Lower leg skin (tissue), 4 donors: ENCODE results near the gene ABCG1. TPM values are rescaled to one million over a fixed set of nuclear protein-coding genes. Genes with fewer than 3 reads are reported as not detected.

Experiments used
- DNase-seq, 2 donors: peaks; one replicate each; pipeline ENCODE4 v3.0.0-alpha.2; 2019; ENCODE audit warnings: low spot score in 2 of 2
- H3K4me3 ChIP-seq: fragments of 200-600 bp; sonication (generic); 2 replicates; pipeline ENCODE4 v1.5.1; 2017; ENCODE audit warnings: mild to moderate bottlenecking, low read depth; ENCODE audit not compliant: poor library complexity, severe bottlenecking
- CTCF ChIP-seq, 3 donors: fragments of 450-650 bp; IDR thresholded peaks; one replicate each; pipeline ENCODE4 v1.5.1; 2016; ENCODE audit warnings: antibody characterized with exemption in 3 of 3, mild to moderate bottlenecking in 3 of 3, moderate library complexity in 2 of 3
- POLR2A ChIP-seq, 2 donors: fragments of 450-650 bp; IDR thresholded peaks; one replicate each; pipeline ENCODE4 v1.6.1; 2016 to 2017; ENCODE audit warnings: antibody characterized with exemption in 2 of 2, mild to moderate bottlenecking in 1 of 2, moderate library complexity in 1 of 2
- WGBS, 2 donors: methylation state at CpG; one replicate each; pipeline ENCODE4 v1.1.5; 2018; 5-methylcytosine and 5-hydroxymethylcytosine counted together
- intact Hi-C: fragments of 100-400 bp; cut with DNase I; formaldehyde crosslinking; loops from one replicate; pipeline ENCODE4 v1.15.0; 2023; ENCODE audit warnings: low total_unique reads
- total RNA-seq, 4 donors: library from RNA; depleted of rRNA; stranded (reverse); fragments of >200 nt; gene quantifications; one replicate each; pipeline ENCODE4 v1.1.0, GENCODE V29; 2016

Gene ABCG1
- total RNA-seq, 4 donors from 2014 or later = 49.4 to 80.2 (median 52.7) TPM

GRCh38 chr21:42245331-42246193 lies 26.6 kb downstream of the ABCG1 start:
- whole genome bisulfite sequencing, 2 donors = 32 to 34% methylated on average over 10 of the region's 10 CpGs
- intact Hi-C loops = no loop called here
- DNase-seq = no peak
- TF ChIP-seq POLR2A (IDR thresholded peaks at IDR 0.05) (no peak), CTCF (IDR thresholded peaks at IDR 0.05) (no peak)
- H3K4me3 ChIP-seq = no peak overlapping the region

GRCh38 chr21:42247716-42248115 lies 28.8 kb downstream of the ABCG1 start:
- 75 to 84% methylated on average over 11 of the region's 11 CpGs for WGBS, 2 donors
- no peak for DNase-seq
- H3K4me3 ChIP-seq = no peak overlapping the region
- intact Hi-C loops = no loop called here
- TF ChIP-seq POLR2A (IDR thresholded peaks at IDR 0.05) (no peak), CTCF (IDR thresholded peaks at IDR 0.05) (no peak)

- intact Hi-C loops = no loop called here
- no peak for DNase-seq
- no peak overlapping the region for H3K4me3 ChIP-seq
- 81 to 82% methylated on average over 8 of the region's 8 CpGs for WGBS, 2 donors
- TF ChIP-seq POLR2A (IDR thresholded peaks at IDR 0.05) (no peak), CTCF (IDR thresholded peaks at IDR 0.05) (no peak)
These were observed 29.3 kb downstream of the ABCG1 start for GRCh38 chr21:42248241-42248640.

DNA sequence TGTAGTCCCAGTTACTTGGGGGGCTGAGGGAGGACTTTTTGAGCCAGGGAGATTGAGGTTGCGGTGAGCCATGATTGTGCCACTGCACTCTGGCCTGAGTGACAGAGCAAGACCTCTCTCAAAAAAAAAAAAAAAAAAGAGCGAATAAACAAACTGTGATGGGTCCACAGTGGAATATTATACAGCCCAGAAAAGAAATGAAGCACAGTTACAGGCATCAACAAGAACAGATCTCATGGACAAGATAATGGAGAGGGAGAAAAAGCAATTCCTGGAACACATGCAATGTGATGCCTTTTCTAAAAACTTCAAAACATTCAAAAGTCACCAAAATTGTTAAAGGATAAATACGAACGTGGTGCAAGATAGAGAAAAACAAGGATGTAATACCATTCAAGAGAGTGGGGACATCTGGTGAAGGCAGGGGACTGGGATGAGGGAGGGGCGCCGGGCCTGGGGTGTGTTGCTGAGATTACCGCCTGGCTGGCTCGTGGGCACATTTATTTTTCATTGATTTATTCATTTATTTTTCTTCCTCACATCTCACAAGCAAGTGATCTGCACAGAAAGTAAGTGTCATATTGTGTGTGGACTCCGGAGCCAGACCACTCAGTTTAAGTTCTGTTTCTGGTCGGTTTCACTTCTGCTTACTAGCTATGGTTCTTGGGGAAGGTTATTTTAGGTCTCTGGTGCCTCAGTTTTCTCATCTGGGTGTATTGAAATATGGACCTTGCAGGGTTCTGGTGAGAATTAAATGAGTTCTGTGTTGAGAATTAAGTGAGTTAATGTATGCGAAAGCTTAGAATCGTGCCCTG lies 30.1 kb downstream of the ABCG1 start:
- no peak for TF ChIP-seq POLR2A (IDR thresholded peaks at IDR 0.05)
- no peak for TF ChIP-seq CTCF (IDR thresholded peaks at IDR 0.05)
- H3K4me3 ChIP-seq = no peak overlapping the region
- WGBS, 2 donors = 87% methylated on average over 12 of the region's 12 CpGs
- intact Hi-C loops = no loop called here
- DNase-seq = no peak

- TF ChIP-seq POLR2A (IDR thresholded peaks at IDR 0.05) = no peak
- TF ChIP-seq CTCF (IDR thresholded peaks at IDR 0.05) = no peak
- 83 to 85% methylated on average over 19 of the region's 19 CpGs for WGBS, 2 donors
- no peak overlapping the region for H3K4me3 ChIP-seq
- DNase-seq = no peak
- intact Hi-C loops = loop anchor here (5.0 kb wide), 1 partner anchor 98 kb away; no protein-coding TSS in a partner anchor
These were observed 31.8 kb downstream of the ABCG1 start for GRCh38 chr21:42250422-42251403.
